Transverse colon (tissue), 4 donors: Measurements from ENCODE around the gene GLIPR1L1.

ENCODE experiments used
- POLR2AphosphoS5 ChIP-seq, 3 donors: sonication (generic); formaldehyde crosslinking; IDR thresholded peaks; one replicate each; pipeline ENCODE4 v1.6.1; 2016; ENCODE audit warnings: antibody characterized with exemption in 3 of 3
- TF ChIP-seq, protein P1 (sequence below), 5 experiments: fragments of 200-600 bp in 3 of 5; fragments of 450-650 bp in 2 of 5; sonication (generic) in 3 of 5; IDR thresholded peaks; 1 replicate in 2 of 5; 2 replicates in 3 of 5; pipeline ENCODE4 v1.5.1; 2016 to 2017; ENCODE audit warnings: antibody characterized with exemption in 5 of 5, inconsistent platforms in 3 of 5, mild to moderate bottlenecking in 2 of 5, moderate library complexity in 1 of 5

- TF ChIP-seq, protein P1, sequence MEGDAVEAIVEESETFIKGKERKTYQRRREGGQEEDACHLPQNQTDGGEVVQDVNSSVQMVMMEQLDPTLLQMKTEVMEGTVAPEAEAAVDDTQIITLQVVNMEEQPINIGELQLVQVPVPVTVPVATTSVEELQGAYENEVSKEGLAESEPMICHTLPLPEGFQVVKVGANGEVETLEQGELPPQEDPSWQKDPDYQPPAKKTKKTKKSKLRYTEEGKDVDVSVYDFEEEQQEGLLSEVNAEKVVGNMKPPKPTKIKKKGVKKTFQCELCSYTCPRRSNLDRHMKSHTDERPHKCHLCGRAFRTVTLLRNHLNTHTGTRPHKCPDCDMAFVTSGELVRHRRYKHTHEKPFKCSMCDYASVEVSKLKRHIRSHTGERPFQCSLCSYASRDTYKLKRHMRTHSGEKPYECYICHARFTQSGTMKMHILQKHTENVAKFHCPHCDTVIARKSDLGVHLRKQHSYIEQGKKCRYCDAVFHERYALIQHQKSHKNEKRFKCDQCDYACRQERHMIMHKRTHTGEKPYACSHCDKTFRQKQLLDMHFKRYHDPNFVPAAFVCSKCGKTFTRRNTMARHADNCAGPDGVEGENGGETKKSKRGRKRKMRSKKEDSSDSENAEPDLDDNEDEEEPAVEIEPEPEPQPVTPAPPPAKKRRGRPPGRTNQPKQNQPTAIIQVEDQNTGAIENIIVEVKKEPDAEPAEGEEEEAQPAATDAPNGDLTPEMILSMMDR (IDR thresholded peaks at IDR 0.05): no peak
- TF ChIP-seq POLR2AphosphoS5 (IDR thresholded peaks at IDR 0.05): no peak
Observed at GRCh38 chr12:75311369-75311768, 23.1 kb upstream of the GLIPR1L1 start.
